Lung microvascular endothelial cell (primary cell): ENCODE measurements around the gene HPCAL1. TPM values are rescaled to one million over a fixed set of nuclear protein-coding genes. Genes with fewer than 3 reads are reported as not detected.

Experiments
- DNase-seq, 2 donors: peaks; one replicate each; pipeline versions ENCODE4 v3.0.0 to v3.0.0-alpha.2; 2010; ENCODE audit warnings: low read depth in 2 of 2
- total RNA-seq: library from RNA; depleted of rRNA; stranded (reverse); fragments of >200 nt; gene quantifications from 2 replicates; pipeline ENCODE4 v1.2.1, GENCODE V29; 2014

The HPCAL1 gene
- total RNA-seq, 1 donor from 2014 or later = 33.7 TPM

DNA sequence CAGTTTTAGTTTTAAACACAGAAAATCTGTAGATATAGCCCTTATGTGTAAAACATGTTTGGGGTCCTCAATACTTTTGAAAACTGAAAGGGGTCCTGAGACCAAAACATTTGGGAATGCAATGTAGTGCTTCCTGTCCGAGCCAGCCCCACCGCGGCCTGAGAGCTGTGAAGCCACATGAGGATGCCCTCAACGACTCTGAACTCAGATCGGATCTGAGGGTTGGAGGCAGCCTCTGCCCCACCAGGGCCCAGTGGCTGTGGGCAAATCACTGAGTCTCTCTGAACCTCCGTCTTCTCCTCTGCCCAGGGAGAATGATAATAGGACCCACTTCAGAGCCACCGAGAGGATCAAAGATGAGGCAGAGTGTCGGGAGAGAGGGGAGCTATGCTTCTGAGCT is 33.4 kb upstream of the HPCAL1 start:
- DNase-seq = no peak

DNA sequence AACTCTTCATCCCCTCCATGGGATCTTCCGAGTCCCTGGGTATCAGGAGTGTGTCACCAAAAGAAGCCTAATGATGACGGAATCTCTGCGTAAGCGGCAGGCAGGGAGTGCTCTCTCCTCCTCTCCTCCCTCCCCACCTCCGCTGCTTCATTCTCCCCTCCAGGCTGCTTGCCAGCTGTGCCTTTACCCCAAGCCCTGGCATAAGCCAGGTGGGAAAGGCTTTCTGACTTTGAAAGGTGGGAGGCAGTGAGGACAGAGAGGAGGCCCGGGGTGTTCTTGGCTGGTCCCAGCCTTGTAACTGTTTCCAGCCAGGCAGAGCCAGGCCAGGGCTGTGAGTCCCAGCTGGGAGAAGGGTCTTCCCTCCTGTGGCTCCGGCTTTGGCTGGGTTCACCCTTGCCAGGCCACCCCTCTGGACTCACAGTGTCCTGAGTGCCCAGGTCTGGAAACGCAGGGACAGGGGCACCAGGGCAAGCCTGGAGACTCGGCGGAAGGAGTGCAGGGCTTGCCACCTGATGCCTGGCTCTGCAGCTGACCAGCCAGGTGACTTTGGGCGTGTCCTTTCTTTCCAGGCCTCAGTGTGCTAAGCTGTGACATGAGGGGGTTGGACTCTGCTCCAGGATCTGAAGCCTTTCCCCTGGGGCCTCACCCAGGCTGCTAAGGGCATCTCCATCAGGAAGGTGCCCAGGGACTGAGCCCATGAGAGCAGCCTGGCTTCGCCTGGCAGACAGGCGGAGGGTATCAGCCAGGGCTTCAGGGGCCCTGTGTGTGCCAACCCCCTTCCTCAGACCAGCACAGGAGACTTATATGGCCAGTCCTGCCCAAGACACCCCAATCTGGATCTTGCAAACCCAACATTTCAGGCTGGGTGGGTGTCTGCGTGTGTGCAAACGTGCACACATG is 32.7 kb upstream of the HPCAL1 start:
- DNase-seq = no peak

DNA sequence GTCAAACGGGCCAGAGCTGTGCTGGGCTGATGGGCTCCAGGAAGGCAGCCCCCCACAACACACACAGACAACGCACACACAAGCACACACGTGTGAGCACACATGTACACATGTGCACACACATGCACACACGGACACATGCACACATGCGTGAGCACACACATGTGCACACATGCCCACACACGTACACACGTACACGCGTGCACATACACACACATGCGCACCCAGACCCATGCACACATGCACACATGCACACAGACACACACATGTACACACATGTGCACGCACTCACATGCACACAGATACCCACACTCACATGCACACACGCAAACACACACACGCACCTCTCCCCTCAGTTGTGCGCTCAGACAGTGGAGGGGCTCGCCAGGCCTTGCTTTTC is 31.2 kb upstream of the HPCAL1 start:
- DNase-seq = no peak

DNA sequence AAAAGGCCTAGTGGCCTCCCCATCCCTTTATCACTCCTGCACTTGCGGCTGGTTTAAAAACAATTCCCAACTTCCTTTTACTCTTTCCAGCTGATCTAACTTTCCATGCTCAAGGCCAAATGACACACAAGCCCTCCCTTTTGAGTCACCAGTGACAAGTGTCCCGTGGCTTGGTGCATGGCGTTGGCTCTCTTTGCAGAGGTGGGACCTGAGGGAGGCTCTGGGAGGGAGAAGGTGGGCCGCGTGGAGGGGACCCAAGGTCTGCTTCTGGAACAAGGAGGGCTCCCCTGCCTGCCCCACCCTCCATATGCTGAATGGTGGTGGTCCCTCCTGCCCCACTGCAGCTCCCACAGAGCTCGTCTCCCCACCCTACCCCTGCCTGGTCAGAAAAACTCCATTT is 30.8 kb upstream of the HPCAL1 start:
- DNase-seq = peak in 1 of 2 donors; percentile 97

DNA sequence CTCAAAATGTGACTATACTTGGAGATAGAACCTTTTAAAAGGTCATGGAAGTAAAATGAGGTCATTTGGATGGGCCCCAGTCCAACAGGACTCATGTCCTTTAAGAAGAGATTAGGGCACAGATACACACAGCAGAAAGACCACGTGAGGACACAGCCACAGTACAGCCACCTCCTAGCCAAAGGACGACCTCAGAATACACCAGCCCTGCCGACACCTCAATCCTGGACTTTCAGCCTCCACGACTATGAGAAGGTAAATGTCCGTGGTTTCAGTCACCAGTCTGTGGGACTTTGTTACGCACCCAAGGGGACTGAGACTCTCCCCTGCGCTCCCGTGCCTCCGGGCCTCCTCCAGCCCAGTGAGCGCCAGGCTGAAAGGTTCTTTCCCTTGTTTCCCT is 30.2 kb upstream of the HPCAL1 start:
- DNase-seq = no peak

DNA sequence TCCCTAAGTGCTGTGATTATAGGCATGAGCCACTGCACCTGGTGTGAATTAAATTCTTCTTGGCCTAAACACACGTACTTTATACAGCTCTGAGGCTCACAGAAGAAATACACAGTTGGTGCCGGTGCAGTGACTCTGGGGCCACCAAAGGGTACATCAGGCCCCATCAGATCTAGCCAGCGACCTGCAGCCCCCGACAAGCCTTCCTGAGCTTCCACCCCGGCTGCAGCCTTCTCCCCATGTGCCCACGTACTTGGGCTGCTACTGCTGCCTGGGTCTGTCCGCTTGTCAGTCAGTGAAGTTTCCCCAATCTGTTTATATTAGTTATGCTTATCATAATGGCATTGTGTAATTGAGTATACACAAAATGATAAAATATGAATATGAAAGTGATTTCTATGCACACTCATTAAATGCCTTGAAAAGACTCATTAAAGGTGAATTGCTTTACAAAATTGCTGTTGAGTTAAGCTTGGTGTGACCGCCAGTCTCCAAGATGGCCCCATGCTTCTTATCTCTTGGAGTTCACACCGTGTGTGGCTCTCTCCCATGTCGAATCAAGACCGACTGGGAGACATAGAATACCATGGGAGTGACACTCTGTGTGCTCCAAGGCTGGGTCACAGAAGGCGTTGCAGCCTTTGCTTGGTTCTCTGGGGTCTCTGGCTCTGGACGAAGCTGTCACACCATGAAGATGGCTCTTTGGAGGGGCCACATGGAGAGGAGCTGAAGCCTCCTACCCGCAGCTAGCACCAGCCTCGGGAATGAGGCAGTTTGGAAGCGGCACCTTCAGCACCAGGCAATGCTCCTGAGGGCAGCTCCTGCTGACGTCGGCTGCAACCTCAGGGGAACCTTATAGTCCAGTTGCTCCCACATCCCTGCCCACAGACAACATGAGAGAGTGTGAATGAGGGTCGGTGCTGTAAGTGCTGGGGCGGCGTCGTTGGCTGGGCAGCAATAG is 29.2 kb upstream of the HPCAL1 start:
- no peak for DNase-seq

DNA sequence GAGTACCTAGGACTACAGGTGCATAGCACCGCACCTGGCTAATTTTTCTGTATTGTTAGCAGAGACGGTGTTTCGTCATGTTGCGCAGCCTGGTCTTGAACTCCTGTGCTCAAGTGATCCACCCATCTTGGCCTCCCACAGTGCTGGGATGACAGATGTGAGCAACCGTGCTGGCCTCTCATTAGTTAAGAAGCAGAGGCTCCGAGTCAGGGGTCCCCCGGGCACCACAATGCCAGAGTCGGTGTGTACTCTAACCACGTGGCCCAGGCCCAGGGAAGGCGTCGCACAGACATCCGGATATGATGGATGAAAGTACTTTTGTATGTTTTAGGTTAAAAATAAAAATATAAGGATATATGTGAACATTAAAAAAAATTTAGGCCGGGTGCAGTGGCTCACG is 28.3 kb upstream of the HPCAL1 start:
- DNase-seq = no peak

DNA sequence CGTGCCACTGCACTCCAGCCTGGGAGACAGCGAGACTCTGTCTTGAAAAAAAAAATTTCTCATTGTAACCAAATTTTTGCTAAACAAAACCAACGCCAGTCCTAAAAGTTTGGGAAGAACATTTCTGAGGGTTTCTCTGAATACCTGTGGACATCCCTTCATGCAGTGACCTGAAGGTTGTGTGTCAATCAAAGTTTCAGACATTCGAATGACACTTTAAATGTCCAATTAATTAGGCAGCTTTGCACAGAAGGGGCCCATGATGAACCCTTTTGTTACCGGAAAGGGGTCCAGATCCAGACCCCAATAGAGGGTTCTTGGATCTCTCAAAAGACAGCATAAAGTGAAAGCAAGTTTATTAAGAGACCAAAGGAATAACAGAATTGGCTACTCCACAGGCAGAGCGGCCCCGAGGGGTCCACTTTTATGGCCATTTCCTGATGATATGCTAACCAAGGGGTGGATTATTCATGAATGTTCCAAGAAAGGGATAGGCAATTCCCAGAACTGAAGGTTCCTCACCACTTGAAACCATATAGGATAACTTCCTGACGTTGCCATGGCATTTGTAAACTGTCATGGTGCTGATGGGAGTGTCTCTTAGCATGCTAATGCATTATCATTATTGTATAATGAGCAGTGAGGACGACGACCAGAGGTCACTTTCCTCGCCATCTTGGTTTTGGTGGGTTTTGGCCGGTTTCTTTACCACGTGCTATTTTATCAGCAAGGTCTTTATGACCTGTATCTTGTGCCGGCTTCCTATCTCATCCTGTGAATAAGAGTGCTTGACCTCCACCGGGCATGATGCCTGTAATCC is 27.5 kb upstream of the HPCAL1 start:
- peak in 1 of 2 donors; percentile 70 for DNase-seq

DNA sequence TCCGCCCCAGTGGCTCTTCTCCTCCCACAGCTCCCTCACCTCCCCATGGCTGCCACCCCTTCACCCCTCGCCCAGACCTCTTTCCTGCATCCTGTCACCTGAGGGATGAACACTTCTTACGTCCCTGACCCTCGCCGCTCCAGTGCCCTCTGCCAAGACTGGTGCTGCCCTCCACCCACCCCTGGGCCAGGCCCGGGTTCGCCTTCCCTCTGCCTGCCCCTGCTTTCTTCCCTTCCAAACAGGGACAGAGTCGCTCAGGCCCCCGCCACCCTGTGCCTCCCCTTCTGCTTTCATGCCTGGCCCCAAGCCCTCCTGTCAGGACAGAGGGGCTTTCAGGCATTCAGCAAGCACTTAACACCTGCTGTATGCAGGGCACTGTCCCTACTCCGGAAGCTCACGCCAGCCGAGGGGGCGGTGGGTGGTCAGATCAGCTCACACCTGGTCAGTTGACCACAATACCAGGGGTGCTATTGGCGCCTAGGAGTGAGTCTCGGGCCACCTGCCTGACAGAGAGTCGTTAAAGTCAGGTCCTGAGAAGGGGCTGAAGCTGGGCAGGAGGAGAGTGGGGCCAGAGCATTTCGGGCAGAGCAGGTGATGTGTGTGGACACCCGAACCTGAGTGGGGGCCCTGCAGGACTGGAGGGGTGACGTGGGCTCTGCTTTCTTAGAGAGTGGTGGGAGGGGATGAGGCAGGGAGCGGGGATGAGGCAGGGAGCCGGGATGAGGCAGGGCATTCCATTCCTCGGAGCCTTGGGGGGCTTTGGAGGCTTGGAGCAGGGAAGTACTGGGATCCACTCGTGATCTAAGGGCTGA is 26.0 kb upstream of the HPCAL1 start:
- no peak for DNase-seq

DNA sequence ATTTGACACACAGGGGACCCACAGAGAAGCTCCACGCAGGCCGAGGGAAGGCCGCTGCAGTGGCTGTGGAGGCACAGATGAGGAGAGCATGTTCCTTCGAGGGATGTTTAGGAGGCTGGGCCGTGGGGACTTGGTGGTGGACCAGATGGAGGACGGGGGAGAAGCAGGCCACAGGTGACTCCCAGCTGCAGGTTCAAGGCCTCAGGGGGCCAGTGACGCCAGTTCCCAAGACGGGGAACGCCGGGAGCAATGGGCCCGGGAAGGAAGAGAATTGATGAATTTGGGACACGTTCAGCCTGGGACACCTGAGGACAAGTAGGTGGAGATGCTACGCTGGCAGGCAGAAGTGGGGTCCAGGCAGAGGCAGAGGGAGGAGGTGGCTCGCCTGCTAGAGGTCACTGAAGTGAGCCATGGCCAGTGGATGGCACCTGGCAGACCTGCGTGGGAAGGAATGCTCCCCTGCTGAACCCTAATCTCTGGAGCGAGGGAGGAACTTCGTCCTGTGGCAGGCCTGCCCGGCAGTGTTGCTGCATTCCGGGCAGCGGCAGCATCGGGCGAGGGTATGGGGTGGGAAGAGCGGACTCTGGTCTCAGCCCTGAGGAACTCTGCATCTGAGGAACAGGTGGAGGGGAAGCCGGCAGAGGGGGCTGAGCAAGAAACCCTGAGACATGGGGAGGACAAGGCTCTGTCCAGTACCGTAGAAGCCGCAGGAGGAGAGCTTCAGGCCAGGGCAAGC is 25.2 kb upstream of the HPCAL1 start:
- no peak for DNase-seq

DNA sequence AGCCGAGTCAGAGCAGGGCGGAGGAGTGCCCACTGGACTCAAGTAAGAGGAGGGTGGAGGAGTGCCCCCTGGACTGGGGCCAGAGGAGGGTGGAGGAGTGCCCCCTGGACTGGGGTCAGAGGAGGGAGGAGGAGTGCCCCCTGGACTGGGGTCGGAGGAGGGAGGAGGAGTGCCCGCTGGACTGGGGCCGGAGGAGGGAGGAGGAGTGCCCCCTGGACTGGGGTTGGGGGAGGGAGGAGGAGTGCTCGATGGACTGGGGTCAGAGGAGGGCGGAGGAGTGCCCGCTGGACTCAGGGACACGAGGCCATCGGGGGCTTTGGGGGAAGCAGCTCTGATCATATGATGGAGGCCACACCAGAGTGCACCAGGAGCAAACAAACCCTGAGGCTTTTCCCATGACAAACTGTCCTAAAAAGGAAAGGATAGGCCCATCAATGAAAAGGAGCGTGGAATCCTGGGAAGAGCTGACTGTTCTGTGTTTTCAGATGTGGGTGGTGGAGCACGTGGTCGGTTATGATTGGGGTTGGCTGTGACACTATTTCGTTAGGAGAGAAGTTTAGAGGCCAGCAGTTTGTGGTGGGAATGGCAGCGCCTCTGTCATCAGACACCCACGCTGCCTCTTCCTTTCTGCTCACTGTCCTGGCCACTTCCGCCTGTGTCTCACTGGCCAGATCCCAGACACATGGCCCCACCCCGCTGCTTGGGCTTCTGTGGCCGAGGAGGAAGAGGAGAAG is 24.5 kb upstream of the HPCAL1 start:
- DNase-seq = peak in 1 of 2 donors; percentile 56

DNA sequence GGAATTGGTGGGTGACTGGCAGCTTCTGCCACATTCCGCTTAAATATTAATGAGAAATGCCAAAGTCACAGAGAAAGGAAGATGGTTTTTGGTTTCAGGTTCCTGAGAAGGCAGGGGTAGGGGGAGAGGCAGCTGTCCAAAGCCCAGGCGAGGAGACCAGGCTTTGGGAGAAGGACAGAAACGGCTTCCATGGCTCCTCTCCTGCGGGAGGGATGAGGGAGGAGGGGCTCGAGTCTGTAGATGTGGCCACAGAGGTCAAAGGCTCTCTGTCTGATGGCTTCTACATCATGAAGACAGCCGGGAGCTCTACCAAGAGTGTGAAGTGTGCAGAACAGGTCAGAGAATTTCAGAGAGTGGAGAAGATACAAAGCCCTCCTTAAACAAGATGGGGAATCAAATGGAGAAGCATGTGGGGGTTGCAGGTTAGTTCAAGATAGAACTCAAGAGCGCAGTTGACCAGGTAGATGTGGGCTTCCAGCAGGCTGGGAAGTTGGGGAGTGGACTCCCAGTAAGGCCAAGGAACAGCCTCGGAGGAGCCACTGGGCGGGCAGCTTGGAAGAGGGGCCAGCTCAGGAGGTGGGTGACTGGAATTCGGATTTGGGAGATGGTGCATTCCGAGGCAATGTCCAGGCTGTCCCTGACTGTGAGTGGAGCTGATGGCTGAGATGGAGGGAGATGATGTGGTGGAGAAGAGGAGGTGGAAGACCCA is 23.8 kb upstream of the HPCAL1 start:
- no peak for DNase-seq

DNA sequence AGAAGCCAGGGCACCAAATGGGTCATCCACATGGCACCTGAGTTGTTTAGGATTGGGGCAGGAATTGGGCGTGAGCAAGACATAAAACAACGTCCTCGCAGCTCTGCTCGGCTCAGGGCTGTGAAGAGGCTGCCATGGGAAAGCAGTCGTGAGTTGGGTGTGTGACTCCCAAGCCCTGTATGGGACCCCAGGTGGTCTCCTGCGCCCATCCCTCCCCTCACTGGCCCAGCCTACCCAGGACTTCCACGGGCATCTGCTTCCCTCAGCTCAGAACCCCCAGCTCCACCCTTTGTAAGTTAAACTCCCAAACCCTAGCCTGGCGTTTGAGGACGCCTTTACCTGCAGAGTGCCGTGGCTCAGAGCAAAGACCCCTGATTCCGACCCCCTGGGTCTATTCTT is 23.2 kb upstream of the HPCAL1 start:
- DNase-seq = no peak

DNA sequence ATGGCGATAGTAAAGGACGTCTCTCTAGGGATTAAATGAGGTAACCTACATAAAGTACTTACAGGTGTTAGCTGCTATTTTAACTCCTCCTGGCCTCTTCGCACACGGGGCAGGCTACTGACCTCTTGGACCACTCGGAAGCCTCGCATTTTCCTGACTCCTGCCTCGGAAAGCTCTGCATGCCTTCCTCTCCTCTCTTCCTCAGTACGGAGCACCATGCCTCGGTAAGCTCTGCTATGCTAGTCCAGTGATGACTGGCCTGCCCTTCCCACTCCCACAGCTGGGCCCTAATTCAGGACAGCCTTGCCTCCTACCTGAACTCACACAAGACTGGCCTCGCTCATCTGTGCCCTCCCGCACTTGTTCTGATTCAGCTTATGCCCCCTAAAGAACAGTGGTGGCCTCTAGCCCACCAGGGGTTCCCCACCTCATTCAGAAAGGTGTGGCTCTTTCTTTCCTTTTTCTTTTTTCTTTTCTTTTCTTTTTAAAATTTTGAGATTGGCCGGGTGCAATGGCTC is 22.7 kb upstream of the HPCAL1 start:
- DNase-seq = no peak

DNA sequence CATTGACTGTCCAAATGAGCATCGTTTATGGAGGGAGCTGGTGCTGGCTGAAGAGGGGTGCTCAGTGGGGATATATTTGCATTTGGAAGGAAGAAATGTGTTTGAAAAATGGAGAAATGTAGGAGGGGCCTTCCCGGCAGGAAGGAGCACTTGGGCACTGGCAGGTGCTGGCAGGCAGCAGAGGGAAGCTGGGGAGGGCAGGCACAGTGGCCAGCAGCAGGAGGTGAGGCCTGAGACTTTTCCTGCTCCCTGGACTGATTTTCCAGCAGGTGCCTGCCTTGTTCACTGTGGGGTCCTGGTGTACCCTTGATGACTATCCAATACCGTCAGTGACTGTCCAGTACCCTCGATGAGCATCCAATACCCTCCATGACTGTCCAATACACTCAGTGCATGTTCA is 20.8 kb upstream of the HPCAL1 start:
- DNase-seq = no peak

DNA sequence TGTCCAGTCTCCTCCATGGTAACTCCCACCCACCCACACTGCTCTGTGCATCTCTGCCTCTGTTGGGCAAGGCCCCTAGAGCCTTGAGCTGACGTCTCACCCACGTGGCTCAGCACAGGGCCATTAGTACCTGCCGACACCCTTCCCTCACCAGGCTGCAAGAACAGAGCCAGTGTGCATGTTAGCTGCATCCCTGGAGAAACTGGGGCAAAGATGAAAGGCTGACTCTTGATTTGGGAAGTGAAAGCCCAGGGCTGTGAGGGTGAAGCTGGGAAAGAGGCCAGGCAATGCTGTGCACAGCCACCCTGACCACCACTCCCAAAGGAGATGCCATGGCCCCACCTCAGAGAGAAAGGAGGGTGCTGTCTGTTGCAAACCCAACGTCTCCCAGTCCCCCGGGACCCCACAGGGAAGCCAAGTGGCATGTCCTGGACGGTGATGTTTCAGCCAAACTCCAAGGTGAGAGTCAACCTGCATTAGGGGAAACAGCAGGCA is 20.0 kb upstream of the HPCAL1 start:
- DNase-seq = no peak

DNA sequence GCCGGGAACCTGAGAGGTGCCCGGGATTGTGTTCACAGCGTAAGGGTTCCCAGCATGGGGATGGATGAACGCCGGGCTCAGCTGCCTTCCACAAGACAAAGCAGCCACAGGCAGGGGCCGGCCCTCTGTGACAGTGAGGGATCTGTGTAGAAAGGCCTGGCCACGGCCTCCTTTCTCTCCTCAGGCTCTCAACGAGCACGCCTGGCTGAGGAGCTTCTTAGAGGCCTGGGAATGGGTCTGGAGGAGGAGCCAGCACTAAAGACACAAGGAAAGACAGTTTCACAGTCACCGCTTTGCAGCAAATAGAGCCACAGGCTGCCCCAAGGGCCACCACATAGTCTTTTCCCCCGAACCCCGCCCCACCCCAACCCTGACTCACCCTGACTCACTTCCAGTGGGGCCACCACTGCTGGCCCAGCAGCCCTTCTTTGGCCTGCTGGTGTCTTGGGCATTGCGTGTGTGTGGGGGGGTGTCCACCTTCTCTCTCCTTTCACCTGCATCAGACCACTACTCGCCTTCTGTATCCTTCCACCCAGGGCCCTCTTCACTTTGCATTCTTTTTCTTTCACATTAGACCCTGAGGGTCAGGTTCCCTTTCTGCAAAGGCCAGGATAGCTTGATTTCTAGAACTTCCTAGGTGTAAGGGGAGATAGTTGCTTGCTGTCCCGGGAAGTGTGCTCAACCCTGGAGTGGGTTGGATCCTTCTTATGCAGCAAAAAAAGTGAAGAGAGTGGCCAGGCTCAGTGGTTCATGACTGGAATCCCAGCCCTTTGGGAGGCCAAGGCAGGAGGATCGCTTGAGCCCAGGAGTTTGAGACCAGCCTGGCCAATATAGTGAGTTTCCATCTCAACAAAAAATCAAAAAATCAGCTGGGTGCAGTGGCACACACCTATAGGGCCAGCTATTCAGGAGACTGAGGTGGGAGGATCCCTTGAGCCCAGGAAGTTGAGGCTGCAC is 19.3 kb upstream of the HPCAL1 start:
- DNase-seq = peak in 1 of 2 donors; percentile 81
